ENCODE data around the gene NFATC2IP.

The NFATC2IP gene

GRCh38 chr16:29012913-29013553 lies 62.3 kb downstream of the NFATC2IP start:
- no peak for TF ChIP-seq TCF12 (IDR thresholded peaks at IDR 0.05; ENCODE audit: low read depth)
- no peak for TF ChIP-seq ZBTB7A (IDR thresholded peaks at IDR 0.05; ENCODE audit: low read depth)
- no peak for TF ChIP-seq MAX (IDR thresholded peaks at IDR 0.05)
- no peak for TF ChIP-seq TEAD4 (IDR thresholded peaks at IDR 0.05)
- no peak for TF ChIP-seq CEBPB (IDR thresholded peaks at IDR 0.05)
- no peak for TF ChIP-seq CREB1 (IDR thresholded peaks at IDR 0.05; ENCODE audit: low read depth)
- TF ChIP-seq FOXM1 (IDR thresholded peaks at IDR 0.05; ENCODE audit: borderline replicate concordance, low read depth): no peak
- TF ChIP-seq TAF1 (IDR thresholded peaks at IDR 0.05; ENCODE audit: low read depth): no peak
- no peak for TF ChIP-seq EP300 (IDR thresholded peaks at IDR 0.05; ENCODE audit: borderline replicate concordance)
- no peak for TF ChIP-seq YY1 (IDR thresholded peaks at IDR 0.05; ENCODE audit: low read depth)
- TF ChIP-seq RAD21 (IDR thresholded peaks at IDR 0.05; ENCODE audit: low read depth): no peak
- TF ChIP-seq NFIC (IDR thresholded peaks at IDR 0.05): no peak
- TF ChIP-seq REST (IDR thresholded peaks at IDR 0.05; ENCODE audit: low read depth): no peak
- no peak for TF ChIP-seq USF1 (IDR thresholded peaks at IDR 0.05)
- TF ChIP-seq EGR1 (IDR thresholded peaks at IDR 0.05): no peak

- TF ChIP-seq YY1 (IDR thresholded peaks at IDR 0.05; ENCODE audit: low read depth): no peak
- no peak for TF ChIP-seq REST (IDR thresholded peaks at IDR 0.05; ENCODE audit: low read depth)
- TF ChIP-seq USF1 (IDR thresholded peaks at IDR 0.05): no peak
- TF ChIP-seq TCF12 (IDR thresholded peaks at IDR 0.05; ENCODE audit: low read depth): no peak
- TF ChIP-seq FOXM1 (IDR thresholded peaks at IDR 0.05; ENCODE audit: borderline replicate concordance, low read depth): no peak
- TF ChIP-seq RAD21 (IDR thresholded peaks at IDR 0.05; ENCODE audit: low read depth): no peak
- TF ChIP-seq EGR1 (IDR thresholded peaks at IDR 0.05): no peak
- no peak for TF ChIP-seq MAX (IDR thresholded peaks at IDR 0.05)
- TF ChIP-seq CREB1 (IDR thresholded peaks at IDR 0.05; ENCODE audit: low read depth): no peak
- no peak for TF ChIP-seq NFIC (IDR thresholded peaks at IDR 0.05)
- no peak for TF ChIP-seq EP300 (IDR thresholded peaks at IDR 0.05; ENCODE audit: borderline replicate concordance)
- no peak for TF ChIP-seq TEAD4 (IDR thresholded peaks at IDR 0.05)
- no peak for TF ChIP-seq CEBPB (IDR thresholded peaks at IDR 0.05)
- TF ChIP-seq ZBTB7A (IDR thresholded peaks at IDR 0.05; ENCODE audit: low read depth): no peak
- TF ChIP-seq TAF1 (IDR thresholded peaks at IDR 0.05; ENCODE audit: low read depth): no peak
Measured at GRCh38 chr16:29014561-29015069, 63.9 kb downstream of the NFATC2IP start.
